IPS-11a (cell line): Measurements from ENCODE around the gene UBE2F.
"Not testable (repeated sequence)": the region's sequence is repeated elsewhere in the genome, so short reads cannot be mapped to it uniquely, and the experiment has no call there.

Experiments used
- H3K4me3 ChIP-seq: one replicate; pipeline ENCODE4 v1.5.1; 2013; ENCODE audit warnings: low read depth, low read length, control low read depth

UBE2F gene

GRCh38 chr2:238015705-238016104 lies 48.9 kb downstream of the UBE2F start:
- no peak overlapping the region for H3K4me3 ChIP-seq

- H3K4me3 ChIP-seq, result no peak overlapping the region
Observed at GRCh38 chr2:238016526-238016925, 49.7 kb downstream of the UBE2F start.

DNA sequence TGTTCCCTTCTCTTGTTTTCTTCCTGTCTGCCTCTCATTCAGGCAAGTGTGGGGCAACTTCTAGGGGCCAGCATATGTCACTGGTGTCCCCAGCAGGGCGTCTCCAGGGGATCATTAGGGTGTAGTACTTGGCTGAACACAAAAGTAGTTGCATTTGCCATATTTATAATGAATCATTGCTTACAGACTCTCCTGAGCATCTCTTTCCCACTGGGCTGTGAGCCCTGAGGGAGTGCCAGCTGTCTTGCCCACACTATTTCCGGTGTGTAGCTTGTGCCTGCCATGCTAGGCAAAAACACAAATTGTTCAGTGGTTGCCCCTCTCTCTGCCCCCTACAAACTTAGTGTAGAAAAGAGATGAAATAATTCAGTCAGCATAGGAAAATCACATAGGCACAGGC lies 53.1 kb downstream of the UBE2F start:
- H3K4me3 ChIP-seq, result no peak overlapping the region

DNA sequence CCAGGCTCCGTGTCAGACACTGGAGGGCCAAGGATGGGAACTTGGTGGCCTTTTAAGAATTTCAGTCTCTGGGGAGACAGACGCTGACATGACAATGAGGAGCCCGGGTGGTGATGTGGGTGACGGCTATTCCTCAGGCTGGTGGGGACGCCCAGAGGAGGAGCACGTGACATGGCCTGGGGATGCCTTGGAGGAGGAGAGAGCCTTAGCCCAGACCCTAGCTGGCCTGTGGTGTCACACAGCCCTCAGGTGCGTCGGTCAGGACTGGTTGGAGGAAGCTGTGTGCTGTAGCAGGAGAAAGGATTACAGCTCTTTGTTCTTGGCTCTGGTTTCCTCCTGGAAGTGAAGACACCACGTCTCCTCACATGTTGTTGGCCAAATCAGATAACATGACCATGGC lies 54.0 kb downstream of the UBE2F start:
- no peak overlapping the region for H3K4me3 ChIP-seq

GRCh38 chr2:238021327-238021726 lies 54.5 kb downstream of the UBE2F start:
- no peak overlapping the region for H3K4me3 ChIP-seq

- no peak overlapping the region for H3K4me3 ChIP-seq
Observed at GRCh38 chr2:238022594-238023157, 55.9 kb downstream of the UBE2F start.

DNA sequence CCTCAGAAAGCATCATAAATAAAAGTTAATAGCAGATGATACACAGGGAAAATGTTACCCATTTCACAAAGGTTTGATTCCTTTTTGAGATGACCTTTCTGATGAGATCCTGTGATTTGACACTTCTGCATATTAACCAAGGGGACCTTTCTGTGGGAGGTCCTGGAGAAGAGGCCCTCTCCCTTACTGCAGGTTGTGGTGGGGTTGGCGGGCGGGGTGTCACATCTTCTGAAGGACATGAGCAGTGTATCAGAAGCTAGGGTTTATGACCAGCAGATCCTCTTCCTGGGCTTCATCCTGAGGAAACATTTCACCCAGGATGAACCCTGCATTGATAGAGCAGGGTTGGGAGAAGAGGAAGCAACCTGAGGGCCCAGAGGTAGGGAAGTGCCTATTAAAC lies 56.8 kb downstream of the UBE2F start:
- H3K4me3 ChIP-seq, result no peak overlapping the region

DNA sequence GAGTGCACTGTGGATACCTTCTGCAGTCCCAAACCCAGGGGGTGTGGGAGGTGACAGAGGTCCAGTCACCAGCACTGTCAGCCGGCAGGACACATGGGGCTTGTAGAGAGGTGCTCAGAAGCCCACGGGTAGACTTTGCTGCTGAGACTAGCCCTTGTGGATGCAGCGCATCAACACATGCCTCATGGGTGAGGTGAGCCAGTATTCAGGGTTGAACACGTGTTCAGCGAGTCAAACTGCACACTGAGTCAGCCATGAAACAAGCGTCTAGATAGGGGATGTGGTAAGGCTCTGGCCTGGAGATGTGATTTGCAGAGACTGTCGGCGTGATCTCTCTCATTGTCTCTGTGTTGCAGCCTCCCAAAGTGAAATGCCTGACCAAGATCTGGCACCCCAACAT lies 58.2 kb downstream of the UBE2F start:
- no peak overlapping the region for H3K4me3 ChIP-seq

- H3K4me3 ChIP-seq, result no peak overlapping the region
Observed at GRCh38 chr2:238025741-238026360, 59.0 kb downstream of the UBE2F start.

DNA sequence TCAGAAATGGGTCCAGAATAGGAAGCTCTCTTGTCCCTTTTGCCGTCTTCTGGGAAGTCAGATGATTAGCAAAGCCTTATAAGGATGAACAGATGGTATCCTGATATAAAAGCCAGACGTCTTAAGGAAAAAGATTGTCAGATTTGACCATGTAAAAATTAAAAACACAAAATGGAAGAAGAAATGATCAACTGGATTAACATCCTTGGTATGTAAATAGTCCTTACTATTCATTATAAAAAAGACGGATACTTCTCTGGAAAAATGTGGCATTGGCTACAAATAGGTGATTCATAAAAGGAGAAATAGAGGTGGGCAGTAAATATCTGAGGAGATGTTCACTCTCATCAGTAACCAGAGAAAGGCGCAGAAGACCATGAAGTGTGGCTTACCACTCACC lies 60.2 kb downstream of the UBE2F start:
- no peak overlapping the region for H3K4me3 ChIP-seq

- H3K4me3 ChIP-seq, result no peak overlapping the region
Observed at GRCh38 chr2:238027591-238028415, 61.0 kb downstream of the UBE2F start.

DNA sequence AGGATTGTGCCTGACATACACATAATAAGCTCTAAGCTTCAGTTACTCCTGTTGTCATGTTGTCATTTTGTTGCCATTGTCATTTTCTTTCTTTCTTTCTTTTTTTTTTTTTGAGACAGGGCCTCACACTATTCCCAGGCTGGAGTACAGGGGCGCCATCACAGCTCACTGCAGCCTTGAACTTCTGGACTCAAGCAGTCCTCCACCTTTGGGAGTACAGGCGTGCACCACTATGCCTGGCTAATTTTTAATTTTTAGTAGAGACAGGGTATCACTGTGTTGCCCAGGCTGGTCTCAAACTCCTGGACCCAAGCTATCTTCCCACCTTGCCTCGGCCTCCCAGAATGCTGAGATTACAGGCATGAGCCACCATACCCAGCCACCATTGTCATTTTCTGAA lies 63.0 kb downstream of the UBE2F start:
- H3K4me3 ChIP-seq, result no peak overlapping the region

- H3K4me3 ChIP-seq, result no peak overlapping the region
Observed at GRCh38 chr2:238030422-238031155, 63.8 kb downstream of the UBE2F start.

DNA sequence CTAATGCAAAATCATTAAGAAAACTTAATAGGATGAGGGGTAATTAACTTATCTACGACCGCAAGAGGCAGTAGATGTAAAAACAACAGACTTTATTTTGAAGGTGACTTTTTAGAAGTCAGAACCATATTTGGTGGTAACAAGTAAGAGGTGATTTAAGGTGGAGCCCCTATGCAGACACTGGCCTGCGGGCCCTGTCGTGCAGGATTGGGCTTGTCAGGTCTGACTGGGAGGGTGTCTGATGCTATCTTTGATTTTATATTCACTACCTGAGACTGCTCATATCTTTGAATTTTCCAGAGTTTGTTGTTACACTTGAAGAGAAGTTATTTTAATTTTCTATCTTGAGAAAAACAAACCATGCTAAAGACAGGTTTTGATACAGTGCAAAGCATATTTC lies 64.9 kb downstream of the UBE2F start:
- H3K4me3 ChIP-seq, result no peak overlapping the region

GRCh38 chr2:238032755-238033337 lies 66.0 kb downstream of the UBE2F start:
- no peak overlapping the region for H3K4me3 ChIP-seq

DNA sequence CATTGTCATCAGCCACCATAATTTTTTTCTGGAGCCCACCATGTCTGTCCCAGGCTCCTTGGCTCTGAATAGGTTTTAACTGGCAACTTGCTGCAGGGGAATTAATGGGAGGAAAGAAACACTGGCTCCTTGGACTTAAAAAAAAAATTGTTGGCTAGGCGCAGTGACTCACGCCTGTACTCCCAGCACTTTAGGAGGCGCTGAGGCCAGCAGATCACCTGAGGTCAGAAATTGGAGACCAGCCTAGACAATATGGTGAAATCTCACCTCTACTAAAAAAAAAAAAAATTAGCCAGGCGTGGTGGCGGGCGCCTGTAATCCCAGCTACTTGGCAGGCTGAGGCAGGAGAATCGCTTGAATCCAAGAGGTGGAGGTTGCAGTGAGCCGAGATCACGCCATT lies 67.2 kb downstream of the UBE2F start:
- H3K4me3 ChIP-seq, result not testable (repeated sequence)

GRCh38 chr2:238038203-238038602 lies 71.4 kb downstream of the UBE2F start:
- H3K4me3 ChIP-seq, result no peak overlapping the region

DNA sequence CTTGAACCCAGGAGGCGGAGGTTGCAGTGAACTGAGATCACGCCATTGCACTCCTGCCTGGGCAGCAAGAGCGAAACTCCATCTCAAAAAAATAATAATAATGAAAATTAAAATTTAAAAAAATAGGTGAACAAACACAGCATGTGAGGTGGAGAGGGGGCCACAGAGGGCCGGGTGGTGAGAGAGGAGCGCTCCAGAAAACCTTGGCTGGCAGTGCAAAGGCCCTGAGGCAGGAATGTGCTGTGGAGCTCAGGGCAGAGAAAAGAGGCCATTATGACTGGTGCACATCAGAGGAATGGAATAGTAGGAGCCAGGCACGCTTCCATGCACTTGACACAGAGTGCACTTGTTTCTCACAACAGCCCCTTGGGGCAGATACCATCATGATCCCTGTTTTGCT lies 72.3 kb downstream of the UBE2F start:
- no peak overlapping the region for H3K4me3 ChIP-seq

DNA sequence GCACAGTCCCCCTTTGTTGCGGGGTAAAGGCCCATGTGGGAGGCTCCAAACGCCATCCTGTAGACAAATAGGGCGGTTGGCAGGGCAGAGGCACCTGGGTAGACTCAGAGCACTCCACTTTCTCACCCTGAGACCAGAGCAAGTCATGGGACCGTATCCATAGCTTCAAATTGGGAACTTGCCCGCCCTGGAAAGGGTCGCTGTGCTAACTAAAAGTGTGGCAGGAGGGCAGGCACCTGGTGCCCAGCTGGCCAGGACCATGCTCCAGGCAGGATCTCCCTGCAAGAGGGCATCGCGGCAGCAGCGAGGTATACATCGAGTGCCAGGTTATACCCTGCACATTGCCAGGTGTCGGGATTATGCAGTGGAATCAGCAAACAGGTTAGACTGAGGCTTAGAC lies 73.2 kb downstream of the UBE2F start:
- no peak overlapping the region for H3K4me3 ChIP-seq

DNA sequence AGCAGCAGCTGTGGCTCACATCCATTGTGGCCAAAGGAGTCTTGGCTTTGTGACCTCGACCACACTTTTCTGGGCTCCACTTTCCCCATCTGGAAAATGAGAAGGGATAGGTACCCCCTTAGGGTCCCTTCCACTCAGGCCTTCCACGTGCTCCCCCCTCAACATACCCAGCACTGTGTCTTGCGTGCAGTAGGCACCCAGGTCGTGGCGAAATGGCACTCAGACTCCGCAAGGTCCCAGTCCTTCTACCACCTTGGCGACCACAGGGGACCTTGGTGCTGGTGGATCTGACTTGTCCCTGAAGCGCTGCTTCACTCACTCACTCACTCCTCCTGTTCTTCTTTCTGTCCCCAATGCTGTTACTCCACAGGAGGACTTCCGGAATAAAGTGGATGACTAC lies 74.1 kb downstream of the UBE2F start:
- no peak overlapping the region for H3K4me3 ChIP-seq

DNA sequence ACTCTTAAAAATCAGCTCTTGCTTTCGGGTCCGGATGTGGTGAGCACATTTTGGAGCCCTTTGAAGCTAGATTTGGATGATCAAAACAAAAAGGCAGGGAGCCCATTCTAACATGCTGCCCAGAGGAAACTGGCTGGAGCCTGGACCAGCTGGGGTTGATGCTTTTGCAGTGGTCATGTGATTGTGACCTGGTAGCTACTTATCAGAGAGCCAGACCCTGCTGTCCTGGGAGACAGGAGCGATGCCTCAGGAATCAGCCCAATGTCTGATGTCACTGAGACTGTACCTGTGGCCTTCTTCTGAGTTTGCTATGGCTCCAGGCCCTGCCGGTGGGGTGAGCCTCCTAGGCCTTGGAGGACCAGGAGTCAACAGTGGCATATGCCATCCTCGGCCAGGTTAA lies 75.3 kb downstream of the UBE2F start:
- no peak overlapping the region for H3K4me3 ChIP-seq
